HEK293T (cell line): Measurements from ENCODE around the gene BACE1-AS.

Experiments
- BHLHE40 ChIP-seq: fragments of 450-650 bp; IDR thresholded peaks from 2 replicates; pipeline ENCODE4 v1.6.1; 2016; ENCODE audit warnings: mild to moderate bottlenecking, moderate library complexity, borderline replicate concordance
- CTBP1 ChIP-seq: fragments of 450-650 bp; IDR thresholded peaks from 2 replicates; pipeline ENCODE4 v1.6.1; 2016; ENCODE audit warnings: borderline replicate concordance
- ELF4 ChIP-seq: fragments of 450-650 bp; IDR thresholded peaks from 2 replicates; pipeline ENCODE4 v1.6.1; 2017; ENCODE audit warnings: antibody characterized with exemption
- FOXA1 ChIP-seq: fragments of 450-650 bp; IDR thresholded peaks from 2 replicates; pipeline ENCODE4 v1.6.1; 2016; ENCODE audit warnings: mild to moderate bottlenecking
- LEF1 ChIP-seq: fragments of 450-650 bp; IDR thresholded peaks from 2 replicates; pipeline ENCODE4 v1.6.1; 2017; ENCODE audit warnings: mild to moderate bottlenecking, borderline replicate concordance
- SP1 ChIP-seq: fragments of 450-650 bp; IDR thresholded peaks from 2 replicates; pipeline ENCODE4 v1.6.1; 2017
- TARDBP ChIP-seq: fragments of 450-650 bp; IDR thresholded peaks from 2 replicates; pipeline ENCODE4 v1.6.1; 2016
- ZNF384 ChIP-seq: fragments of 450-650 bp; IDR thresholded peaks from 2 replicates; pipeline ENCODE4 v1.6.1; 2016

DNA sequence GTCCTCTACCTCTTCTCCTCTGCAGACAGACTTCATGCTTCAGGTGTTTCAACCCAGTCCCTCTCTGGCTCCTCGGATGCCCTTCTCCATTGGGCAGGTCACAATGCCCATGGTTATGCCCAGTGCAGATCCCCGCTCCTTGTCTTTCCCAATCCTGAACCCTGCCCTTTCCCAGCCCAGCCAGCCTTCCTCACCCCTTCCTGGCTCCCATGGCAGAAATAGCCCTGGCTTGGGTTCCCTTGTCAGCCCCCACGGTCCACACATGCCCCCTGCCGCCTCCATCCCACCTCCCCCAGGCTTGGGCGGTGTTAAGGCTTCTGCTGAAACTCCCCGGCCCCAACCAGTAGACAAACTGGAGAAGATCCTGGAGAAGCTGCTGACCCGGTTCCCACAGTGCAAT is 9.3 kb upstream of the BACE1-AS start:
- no peak for TF ChIP-seq LEF1
- TF ChIP-seq BHLHE40 = no peak
- no peak for TF ChIP-seq SP1
- no peak for TF ChIP-seq CTBP1
- TF ChIP-seq ZNF384 = no peak
- TF ChIP-seq ELF4 = no peak
- no peak for TF ChIP-seq TARDBP
- TF ChIP-seq FOXA1 = no peak
